Umbilical cord (tissue), 2 donors: Measurements from ENCODE around the gene CACNG8. TPM values are rescaled to one million over a fixed set of nuclear protein-coding genes. Genes with fewer than 3 reads are reported as not detected.

Experiments
- DNase-seq: peaks from one replicate; pipeline ENCODE4 v3.0.0-alpha.2; 2015; ENCODE audit warnings: low spot score
- total RNA-seq: library from RNA; depleted of rRNA; stranded (reverse); fragments of >200 nt; gene quantifications from one replicate; pipeline ENCODE4 v1.2.3, GENCODE V29; 2014; ENCODE audit warnings: low replicate concordance; ENCODE audit not compliant: insufficient read depth

The CACNG8 gene
- total RNA-seq, 1 donor from 2014 or later = 0.24 TPM

DNA sequence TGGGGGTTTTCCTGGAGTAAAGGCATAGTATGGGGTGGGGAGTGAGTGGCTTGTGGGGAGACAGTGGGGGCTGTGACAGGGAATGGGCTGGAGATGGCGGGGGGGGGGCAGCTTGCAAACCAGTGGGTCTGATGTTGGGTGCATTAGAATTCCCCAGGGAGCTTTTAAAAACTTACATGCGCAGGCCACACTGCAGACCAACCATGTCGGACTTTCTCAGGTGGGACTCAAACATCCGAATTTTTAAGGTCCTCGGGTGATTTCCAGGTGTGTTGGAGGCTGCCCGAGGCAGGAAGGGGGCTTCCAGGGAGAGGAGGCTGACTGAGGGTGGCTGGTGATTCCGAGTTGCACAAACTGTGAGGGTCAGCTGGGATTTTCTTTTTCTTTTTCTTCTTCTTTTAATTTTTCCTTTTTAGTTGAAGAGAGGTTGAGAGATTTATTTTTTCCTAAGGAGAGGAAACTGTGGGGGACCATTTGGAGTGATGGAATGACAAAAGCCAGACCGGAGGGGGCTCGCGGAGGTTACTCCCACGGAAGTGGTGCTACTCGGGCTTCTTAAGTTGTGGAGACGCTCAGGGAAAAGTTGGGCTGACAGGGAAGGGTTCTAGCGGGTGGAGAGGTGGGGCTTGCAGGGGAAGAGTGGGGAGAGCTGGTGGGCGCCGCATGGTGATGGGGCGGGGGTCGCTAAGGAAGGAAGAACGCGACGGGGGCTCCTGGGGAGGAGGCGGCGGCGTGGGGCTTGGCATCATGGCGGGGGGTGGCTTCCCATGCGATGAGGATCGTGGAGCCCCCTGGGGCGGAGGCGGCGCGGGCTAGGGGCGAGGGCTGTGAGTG, 997 bp upstream of the CACNG8 start:
- no peak for DNase-seq

DNA sequence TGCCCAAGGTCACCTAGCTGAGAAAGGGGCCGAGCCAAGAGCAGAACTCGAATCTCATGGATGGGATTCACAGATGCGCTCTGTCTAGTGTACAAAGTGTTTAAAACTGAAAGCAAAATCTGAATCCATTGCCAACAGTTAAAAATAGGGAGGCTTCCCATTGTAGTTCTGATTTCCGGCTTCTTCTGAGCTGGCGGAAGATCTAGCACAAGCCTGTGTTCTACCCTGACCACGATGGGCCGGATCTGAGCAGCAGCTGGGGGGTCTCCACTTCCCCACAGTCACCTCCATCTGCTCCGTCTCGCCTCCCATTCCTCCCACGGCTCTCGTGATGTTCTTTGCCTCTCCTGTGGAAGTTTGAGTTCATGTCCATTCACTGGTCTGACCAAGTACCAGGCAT, 2.4 kb downstream of the CACNG8 start:
- DNase-seq = no peak

DNA sequence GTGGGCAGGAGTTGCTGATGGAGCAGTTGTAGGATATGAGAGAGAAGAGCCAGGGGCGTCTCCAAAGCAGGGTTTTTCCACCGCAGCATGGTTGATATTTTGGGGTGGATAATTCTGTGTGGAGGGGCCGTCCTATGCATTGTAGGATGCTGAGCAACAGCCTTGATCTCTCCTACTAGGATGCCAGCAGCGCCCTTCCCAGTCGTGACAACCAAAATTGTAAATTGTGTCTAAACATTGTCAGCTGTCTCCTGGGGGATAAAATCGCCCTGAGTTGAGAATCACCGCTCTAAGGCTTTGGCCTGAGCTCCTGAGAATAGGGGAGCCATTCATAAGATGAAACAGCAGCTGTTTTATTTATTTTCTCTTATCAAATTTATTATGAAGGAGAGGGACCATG, 4.2 kb downstream of the CACNG8 start:
- DNase-seq = no peak

DNA sequence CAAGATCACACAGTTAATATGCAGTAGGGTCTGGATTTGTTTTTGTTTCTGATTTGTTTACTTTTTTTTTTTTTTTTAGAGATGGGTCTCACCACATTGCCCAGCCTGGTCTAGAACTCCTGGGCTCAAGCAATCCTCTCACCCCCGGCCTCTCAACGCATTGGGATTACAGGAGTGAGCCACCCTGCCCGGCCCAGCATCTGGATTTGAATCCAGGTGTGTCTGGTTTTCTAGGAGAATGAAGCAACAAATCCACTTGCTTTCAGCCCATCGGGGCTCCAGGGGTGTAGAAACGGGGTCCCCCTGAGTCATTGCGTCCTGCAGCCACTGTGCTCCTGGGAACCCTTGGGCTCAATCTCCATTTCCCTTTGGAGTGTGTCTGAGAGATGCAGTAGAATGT, 6.6 kb downstream of the CACNG8 start:
- DNase-seq = no peak

DNA sequence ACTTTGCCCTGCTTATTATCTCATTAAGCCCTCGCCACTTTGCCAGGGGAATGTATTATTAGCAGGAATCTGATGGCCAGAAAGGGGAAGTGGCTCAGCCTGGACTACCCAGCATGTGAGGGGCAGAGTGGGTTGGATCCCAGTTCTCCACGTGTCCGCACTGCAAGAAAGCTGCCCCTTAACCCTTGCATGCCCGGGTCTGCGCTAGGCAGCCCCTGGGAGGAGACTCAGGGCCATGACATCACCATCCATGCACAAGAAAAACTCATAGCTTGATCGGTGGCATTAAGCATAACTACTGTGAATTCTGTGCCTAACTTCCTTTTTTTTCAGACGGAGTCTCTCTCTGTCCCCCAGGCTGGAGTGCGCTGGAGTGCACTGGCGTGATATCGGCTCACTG, 8.9 kb downstream of the CACNG8 start:
- no peak for DNase-seq

DNA sequence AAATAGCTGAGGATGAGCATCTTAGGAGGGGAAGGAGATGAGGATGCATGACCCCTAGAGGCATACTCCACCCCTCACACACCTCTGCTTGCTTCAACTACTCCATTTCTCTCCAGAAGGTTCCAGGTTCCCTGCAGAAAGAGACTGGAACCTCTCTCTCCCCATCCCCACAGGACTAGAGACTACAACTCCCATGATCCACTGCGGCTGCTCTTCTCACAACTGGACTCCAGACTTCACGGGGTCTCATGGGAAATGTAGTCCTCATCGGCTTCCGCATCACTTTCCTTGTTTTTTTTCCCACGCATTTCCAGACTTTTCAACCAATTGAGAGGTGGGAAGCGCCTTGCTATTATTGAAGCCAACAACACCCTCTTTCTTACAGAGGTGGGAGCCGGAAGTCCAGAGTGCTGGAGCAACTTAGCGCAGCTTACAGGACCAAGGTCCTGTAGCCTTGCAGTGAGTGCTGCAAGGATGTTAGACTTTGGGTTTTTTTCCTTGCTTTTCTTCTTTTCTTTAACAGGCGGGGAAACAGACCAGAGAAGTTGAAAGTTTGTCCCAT, 14.8 kb downstream of the CACNG8 start:
- peak; percentile 94 for DNase-seq

DNA sequence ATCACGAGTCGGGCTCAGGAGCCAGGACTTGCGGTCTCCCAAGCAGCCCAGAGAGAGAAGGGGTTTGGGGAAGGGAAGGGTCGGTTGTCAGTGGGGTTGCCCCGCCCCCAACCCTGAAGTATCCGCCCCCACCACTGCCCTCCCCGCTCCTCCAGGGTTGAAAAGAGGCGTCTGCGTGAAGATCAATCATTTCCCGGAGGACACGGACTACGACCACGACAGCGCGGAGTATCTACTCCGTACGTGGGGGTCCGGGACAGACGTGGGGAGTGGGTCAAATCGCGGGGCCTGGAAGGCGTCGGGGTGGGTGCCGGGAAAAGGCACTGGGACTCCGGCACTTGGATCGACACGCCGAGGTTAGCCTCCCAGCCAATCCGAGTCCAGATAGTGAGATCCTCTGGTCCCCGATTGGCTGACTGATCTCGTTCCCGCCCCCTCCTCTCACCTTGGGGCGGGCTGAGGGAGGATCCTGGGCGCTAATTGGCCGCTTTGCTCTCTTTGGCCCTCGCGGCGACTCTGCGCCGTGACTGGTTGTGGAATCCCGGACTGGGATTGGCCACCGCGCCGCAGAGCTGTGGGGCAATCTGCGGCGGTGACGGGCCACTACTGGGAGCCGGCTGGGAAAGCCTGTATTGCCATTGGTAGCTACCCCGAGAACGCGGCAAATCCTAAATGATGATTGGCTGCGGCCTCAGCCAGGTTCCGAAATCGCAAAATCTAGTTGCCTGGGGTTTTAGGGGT, 15.4 kb downstream of the CACNG8 start:
- DNase-seq = peak; percentile 80

DNA sequence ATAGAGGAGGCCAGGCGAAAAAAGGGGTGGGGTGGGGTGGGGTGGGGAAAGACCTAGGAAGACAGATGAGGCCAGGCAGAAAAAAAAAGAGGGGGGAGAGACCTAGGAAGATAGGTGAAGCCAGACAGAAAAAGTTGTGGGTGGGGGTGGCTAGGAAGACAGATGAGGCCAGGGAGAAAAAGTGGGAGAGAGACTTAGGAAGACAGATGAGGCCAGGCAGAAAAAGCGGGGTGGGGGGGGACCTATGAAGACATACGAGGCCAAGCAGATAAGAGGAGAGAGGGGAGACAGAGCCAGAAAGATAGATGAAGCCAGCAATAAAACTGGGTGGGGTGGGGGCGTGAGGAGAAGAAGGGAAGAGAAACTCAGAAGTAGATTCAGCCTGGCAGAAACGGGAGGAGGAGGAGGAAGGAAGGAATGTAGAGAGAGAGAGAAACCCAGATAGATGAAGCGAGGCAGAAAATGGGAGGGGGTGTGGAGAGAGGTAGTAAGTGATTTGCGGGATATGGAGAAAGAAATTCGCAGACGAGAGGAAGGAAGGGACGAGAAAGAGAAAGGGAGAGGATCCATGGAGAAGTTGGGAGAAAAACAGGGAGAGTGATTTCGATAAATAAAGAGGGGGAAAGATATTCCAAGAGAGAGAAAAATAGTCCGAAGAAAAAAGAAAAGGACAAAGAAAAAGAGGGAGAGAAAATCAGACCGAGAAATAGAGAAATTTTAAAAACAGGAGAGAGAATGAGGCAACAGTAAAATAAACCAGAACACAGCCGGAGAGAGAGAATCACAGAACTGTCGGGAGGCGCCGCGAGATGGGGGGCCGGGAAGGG, 16.5 kb downstream of the CACNG8 start:
- DNase-seq = no peak

DNA sequence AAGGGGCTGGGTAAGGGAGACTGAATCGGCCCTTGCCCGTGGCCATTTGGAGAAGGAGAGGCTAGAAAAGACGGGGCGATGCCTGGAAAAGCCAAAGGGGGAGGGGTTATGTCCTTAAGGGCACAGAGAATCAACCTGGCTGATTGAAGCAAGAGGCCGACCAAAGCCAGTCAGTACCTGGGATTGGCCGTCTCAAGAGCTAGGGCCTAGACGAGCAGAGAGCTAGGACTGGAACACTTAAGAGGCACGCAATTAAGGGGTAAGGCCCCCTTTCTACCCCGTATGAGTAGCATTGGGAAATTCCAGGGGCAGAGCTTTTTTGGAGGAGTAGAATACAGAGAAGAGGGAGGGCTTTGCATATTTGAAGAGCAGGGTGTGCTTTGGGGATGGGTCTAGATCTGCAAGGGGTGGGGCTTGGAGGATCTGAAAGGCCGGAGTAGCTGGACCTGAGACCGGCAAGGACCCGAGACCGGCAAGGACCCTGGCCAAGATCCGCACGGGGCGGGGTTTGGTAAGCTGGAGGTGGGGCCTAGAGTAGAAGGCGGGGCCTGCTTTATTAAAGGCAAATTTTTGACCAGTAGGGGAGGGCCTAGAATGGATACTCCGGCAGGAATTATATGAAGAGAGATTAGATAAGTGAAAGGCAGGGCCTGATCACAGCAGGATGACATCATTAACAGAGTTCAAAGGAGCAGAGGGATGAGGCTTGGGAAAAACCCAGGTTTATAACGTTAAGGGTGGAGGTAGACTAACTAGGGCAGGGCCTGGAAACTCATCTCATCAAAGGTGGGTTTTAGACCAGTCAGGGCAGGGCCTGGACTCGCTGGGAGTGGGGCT, 18.0 kb downstream of the CACNG8 start:
- DNase-seq = no peak

DNA sequence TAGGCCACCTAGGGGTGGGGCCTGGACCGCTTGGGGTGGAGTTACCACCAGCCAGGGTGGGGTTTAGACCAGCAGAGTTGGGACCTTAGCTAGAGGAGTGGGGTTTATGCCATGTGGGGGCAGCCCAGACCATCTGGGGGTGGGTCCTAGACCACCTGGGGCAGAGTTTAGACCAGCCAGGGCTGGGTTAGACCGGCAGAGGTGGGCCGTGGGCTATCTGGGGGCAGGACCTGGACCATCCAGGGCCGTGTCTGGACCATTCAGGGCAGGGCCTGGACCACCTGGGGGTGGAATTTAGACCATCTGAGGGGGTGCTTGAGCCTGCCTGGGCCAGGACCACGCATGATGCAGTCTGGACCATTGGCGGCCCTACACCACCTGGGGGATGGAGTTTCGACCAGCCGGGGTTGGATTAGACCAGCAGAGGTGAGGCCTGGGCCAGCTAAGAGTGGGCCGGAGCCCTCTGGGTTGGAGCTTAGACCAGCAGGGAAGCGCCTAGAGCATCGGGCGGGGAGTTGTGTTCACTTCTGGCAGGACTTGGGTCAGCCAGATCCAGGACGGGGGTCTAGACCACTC, 18.7 kb downstream of the CACNG8 start:
- no peak for DNase-seq

DNA sequence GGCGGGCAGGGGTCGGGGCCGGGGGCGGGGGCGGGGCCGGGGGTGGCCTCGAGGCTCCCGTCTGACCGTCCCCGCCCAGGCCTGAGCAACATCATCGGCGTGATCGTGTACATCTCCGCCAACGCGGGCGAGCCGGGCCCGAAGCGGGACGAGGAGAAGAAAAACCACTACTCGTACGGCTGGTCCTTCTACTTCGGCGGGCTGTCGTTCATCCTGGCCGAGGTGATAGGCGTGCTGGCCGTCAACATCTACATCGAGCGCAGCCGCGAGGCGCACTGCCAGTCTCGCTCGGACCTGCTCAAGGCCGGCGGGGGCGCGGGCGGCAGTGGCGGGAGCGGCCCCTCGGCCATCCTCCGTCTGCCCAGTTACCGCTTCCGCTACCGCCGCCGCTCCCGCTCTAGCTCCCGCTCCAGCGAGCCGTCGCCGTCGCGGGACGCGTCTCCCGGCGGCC, 19.3 kb downstream of the CACNG8 start:
- no peak for DNase-seq

DNA sequence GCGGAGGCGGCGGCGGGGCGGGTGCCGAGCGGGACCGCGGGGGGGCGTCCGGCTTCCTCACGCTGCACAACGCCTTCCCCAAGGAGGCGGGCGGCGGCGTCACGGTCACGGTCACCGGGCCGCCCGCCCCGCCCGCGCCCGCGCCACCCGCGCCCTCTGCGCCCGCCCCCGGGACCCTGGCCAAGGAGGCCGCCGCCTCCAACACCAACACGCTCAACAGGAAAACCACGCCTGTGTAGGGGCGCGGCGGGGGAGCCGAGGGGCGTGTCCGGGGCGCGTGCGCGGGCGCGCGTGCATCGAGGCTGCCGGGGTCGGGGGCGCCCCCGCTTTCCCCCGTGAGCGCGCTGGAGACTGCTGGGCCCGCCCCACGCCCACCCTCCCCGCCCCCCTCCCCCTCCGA, 19.9 kb downstream of the CACNG8 start:
- DNase-seq = no peak

DNA sequence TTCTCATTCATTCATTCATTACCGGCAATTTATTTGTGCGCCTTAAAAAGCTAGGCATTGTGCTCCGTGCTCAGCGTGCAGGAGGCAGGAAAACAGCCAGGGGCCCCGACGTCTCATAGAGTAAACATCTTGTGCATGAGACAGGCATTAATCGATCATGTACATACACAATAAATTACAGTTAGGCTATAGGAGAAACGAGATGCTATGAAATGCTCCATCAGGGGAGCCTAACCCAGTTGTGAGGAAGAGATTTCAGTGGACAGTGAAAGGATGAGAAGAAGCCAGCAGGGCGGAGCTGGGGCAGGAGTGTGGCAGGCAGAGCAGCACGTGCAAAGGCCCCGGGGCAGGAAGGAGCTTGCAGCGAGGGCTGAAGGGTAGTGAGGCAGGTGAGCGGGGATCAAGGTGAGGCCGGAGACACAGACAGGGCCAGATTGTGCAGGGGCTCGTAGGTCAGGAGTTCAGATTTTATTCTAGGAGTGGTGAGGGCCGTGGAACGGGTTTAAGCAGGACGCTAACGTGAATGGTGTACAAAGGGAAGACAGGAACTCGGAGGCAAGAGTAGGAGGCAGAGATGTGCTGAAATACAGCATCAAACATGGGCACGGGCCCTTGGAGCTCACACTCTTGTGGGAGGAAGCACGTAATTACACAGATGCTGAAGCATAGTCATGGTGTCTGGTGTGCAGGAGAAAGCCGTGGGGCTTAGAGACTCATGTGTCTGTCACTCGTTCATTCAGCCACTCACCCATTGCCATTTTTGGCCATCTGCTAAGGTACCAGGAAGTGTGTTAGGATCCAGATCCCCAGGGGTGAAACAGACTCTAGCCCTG, 20.9 kb downstream of the CACNG8 start:
- no peak for DNase-seq

DNA sequence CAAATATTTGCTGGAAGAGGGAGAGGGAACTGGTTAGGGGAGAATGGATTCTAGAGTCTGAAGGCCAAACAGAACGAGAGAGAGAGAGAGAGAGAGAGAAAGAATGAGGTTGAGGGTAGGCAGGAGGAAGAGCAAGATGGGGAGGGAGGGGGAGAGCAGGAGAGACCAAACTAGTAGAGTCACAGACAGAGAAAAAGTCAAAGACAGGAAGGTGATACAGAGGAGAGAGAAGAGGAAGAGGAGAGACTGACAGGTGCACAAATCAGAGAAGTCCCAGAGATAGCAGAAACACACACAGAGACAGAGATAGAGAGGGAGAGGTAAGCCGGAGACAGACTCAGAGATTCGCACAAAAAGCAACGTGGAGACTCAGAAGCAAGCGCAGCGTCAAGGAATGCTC, 23.1 kb downstream of the CACNG8 start:
- DNase-seq = no peak

DNA sequence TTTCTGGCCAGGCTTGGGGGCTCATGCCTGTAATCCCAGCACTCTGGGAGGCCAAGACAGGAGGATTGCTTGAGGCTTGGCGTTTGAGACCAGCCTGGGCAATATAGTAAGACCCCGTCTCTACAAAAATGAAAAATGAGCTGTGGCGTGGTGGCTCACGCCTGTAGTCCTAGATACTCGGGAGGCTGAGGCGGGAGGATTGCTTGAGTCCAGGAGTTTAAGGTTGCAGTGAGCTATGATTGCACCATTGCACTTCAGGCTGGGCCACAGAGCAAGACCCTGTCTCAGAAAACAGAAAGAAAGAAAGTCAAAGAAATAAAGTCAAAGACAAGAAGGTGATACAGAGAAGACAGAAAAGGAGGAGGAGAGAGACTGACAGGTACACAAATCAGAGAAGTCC, 26.2 kb downstream of the CACNG8 start:
- DNase-seq = no peak

DNA sequence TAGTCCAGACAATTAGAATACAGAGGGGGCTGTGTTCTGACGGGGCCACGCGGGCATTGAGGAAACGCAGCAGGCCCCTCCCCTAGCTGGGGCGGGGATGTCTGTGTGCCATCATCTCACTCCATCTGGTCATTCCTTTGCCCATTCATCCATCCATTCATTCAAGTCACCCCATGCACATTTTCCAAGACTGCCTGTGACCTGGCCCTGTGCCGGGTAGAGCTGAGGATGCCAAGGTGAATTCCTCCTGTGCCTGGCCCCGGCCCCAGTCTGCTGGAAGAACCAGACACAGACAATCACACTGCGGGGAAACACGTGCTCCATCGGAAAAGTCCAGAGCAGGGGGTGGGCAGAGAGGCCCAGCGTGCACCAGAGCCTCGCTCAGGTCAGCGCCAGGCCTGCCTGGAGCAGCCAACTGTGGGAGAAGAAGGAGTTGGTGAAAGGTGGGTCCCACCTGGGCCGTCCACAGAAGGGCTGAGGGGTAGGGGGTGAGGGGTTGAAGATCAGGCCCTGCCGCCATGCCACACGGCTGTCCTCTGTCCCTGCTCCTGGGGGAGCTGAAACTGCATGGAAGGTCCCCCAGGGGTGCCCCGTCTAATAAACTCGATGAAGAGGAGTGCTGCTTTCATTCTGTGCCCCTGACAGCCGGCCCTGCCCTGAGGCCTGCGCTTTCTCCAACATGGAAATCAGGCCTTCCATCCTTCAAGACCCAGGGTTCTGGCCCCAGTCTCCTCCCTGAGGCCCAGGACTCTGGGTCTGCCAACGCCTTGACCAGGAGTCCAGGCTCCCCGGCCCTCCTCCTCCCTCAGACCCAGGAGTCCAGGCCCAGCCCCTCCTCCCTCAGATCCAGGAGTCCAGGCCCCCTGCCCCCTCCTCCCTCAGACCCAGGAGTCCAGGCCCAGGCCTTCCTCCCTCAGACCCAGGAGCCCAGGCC, 27.1 kb downstream of the CACNG8 start:
- DNase-seq = no peak

DNA sequence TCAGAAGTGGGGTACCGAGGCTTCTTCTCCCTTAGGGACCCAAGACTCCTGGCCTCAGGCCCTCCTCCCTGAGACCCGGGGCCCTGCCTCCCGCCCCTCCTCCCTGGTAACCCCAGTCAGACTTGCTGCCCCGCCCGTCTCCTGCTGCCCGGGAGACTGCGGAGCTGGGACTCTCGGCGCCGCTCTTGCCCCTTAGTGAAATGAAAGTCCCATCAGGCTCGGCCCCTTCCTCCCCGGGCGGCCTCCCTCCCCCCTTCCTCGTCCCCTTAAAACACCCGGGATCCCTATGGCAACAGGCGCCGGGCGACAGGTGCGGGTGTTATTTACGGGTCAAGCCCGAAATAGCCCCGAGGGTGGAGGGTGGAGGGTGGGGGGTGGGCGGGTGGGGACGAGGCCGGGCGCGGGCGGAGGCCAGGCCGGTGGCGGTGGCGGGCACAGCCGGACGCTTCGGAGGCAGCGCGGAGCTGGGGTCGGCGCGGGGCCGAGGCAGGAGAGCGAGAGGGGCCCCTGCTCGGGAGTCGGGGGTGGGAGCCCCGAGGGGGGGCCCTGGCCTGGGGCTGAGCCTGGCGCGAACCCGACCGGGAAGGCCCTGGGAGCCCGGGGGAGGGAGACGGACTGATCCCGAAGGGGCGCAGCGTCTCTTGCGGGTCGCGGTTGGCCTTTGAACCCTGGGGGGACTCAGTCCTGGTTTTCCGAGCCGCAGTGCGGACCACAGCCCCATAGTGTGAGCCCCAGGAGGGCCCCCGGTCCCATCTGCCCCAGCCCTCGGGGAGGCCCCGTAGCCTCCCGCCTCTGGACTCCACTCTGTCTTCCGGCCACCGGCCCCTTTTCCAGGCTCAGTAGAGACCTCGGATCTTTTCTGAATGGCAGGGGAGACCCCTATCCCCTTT, 28.7 kb downstream of the CACNG8 start, which contains the start of gene CACNG6:
CACNG6 (plus strand) TSS at position 414 of the 890 bp plus-strand sequence. CDS start 1,241 bp downstream, outside the sequence.
- DNase-seq = no peak
